ENCODE data around the gene ZNF768. TPM values are rescaled to one million over a fixed set of nuclear protein-coding genes. Genes with fewer than 3 reads are reported as not detected.

The ZNF768 gene
- total and polyA plus RNA-seq, 2 of the 13 experiments (the other 11 are each of a cell fraction or from before 2014, with no cell fraction given): 26.7 to 34.4 TPM

GRCh38 chr16:30534368-30535105, 8.2 kb upstream of the ZNF768 start, which contains the start of gene ZNF747 (continued):
- TF ChIP-seq TFDP1 (CRISPR knock-in tag; IDR thresholded peaks at IDR 0.05; ENCODE audit: borderline replicate concordance) (peak; percentile 52), FOSL2 (CRISPR knock-in tag; IDR thresholded peaks at IDR 0.05) (peak; percentile 69), HOMEZ (CRISPR knock-in tag; IDR thresholded peaks at IDR 0.05; ENCODE audit: low read depth) (no peak), GATAD2A (CRISPR knock-in tag; IDR thresholded peaks at IDR 0.05) (peak; percentile 55), NFKB2 (CRISPR knock-in tag; IDR thresholded peaks at IDR 0.05; ENCODE audit: borderline replicate concordance) (peak; percentile 83; the same call in 1 of the 2 replicates), ZNF513 (CRISPR knock-in tag; conservative IDR thresholded peaks at IDR 0.05) (no peak), ZFP82 (CRISPR knock-in tag; IDR thresholded peaks at IDR 0.05; ENCODE audit: borderline replicate concordance) (no peak), E2F1 (CRISPR knock-in tag; IDR thresholded peaks at IDR 0.05) (peak; percentile 74), ELF4 (CRISPR knock-in tag; IDR thresholded peaks at IDR 0.05; ENCODE audit: borderline replicate concordance) (peak; percentile 94; the same call in 1 of the 2 replicates), THAP11 (CRISPR knock-in tag; IDR thresholded peaks at IDR 0.05) (peak; percentile 94), ZNF224 (CRISPR knock-in tag; IDR thresholded peaks at IDR 0.05) (peak; percentile 83; the same call in 1 of the 2 replicates), TRAFD1 (CRISPR knock-in tag; IDR thresholded peaks at IDR 0.05; ENCODE audit: borderline replicate concordance) (peak; percentile 97; the same call in 1 of the 2 replicates), FOXC1 (CRISPR knock-in tag; IDR thresholded peaks at IDR 0.05; ENCODE audit: borderline replicate concordance) (peak; percentile 44; the same call in 1 of the 2 replicates), ZNF451 (CRISPR knock-in tag; IDR thresholded peaks at IDR 0.05) (peak; percentile 78; the same call in 1 of the 2 replicates), ZBTB4 (CRISPR knock-in tag; IDR thresholded peaks at IDR 0.05; ENCODE audit: borderline replicate concordance) (peak; percentile 64; the same call in 1 of the 2 replicates), IKZF4 (CRISPR knock-in tag; IDR thresholded peaks at IDR 0.05; ENCODE audit: borderline replicate concordance, low read depth, not compliant biosample characterization) (peak; percentile 83)

Data from HepG2 (cell line).